Natural killer cell (primary cell): ENCODE data around the gene RTL1. TPM values are rescaled to one million over a fixed set of nuclear protein-coding genes. Genes with fewer than 3 reads are reported as not detected.

ENCODE experiments used
- ATAC-seq, 3 donors: fragments of 150-1000 bp in 2 of 3; fragments of 200-7000 bp in 1 of 3; cut with Tn5 transposase; 1 replicate in 1 of 3; 2 replicates in 2 of 3; pipeline ENCODE4 v1.10.0; 2021; ENCODE audit warnings: mild to moderate bottlenecking in 2 of 3, moderate library complexity in 2 of 3
- DNase-seq, 2 donors: peaks; one replicate each; pipeline versions ENCODE4 v3.0.0 to v3.0.0-alpha.2; 2013 to 2021; ENCODE audit warnings: mixed read lengths in 1 of 2
- H3K27ac ChIP-seq: one replicate; pipeline ENCODE4 v1.5.1; 2013; ENCODE audit warnings: mild to moderate bottlenecking, low read length
- H3K27me3 ChIP-seq: one replicate; pipeline ENCODE4 v1.6.1; 2013; ENCODE audit warnings: low read length; ENCODE audit not compliant: control insufficient read depth, insufficient read depth
- H3K36me3 ChIP-seq: one replicate; pipeline ENCODE4 v1.6.1; 2013; ENCODE audit warnings: low read length; ENCODE audit not compliant: control insufficient read depth, insufficient read depth
- H3K4me1 ChIP-seq: one replicate; pipeline ENCODE4 v1.6.1; 2013; ENCODE audit warnings: low read length; ENCODE audit not compliant: control insufficient read depth, insufficient read depth
- H3K4me3 ChIP-seq: one replicate; pipeline ENCODE4 v1.5.1; 2013; ENCODE audit warnings: low read length
- H3K9me3 ChIP-seq: one replicate; pipeline ENCODE4 v1.6.1; 2013; ENCODE audit warnings: low read length; ENCODE audit not compliant: control insufficient read depth, insufficient read depth
- H3K27ac Mint-ChIP-seq, 2 donors: one replicate each; pipeline ENCODE4 v1.8.0; 2022; ENCODE audit warnings: mild to moderate bottlenecking in 2 of 2, mixed read lengths in 2 of 2, moderate library complexity in 1 of 2
- H3K27me3 Mint-ChIP-seq, 2 donors: one replicate each; pipeline ENCODE4 v1.8.0; 2022; ENCODE audit warnings: low read depth in 2 of 2, mixed read lengths in 2 of 2
- H3K36me3 Mint-ChIP-seq: one replicate; pipeline ENCODE4 v1.8.0; 2022; ENCODE audit warnings: mixed read lengths
- H3K4me1 Mint-ChIP-seq, 2 donors: one replicate each; pipeline ENCODE4 v1.8.0; 2022; ENCODE audit warnings: mixed read lengths in 2 of 2
- H3K4me3 Mint-ChIP-seq: one replicate; pipeline ENCODE4 v1.8.0; 2022; ENCODE audit warnings: mild to moderate bottlenecking, moderate library complexity, mixed read lengths
- H3K9me3 Mint-ChIP-seq, 2 donors: one replicate each; pipeline ENCODE4 v1.8.0; 2022; ENCODE audit warnings: mixed read lengths in 2 of 2
- WGBS: methylation state at CpG from one replicate; pipeline ENCODE4 v1.1.7; 2013; ENCODE audit warnings: missing lambda C conversion rate; ENCODE audit not compliant: insufficient coverage; 5-methylcytosine and 5-hydroxymethylcytosine counted together
- intact Hi-C: fragments of 100-400 bp; cut with micrococcal nuclease; formaldehyde crosslinking; loops from one replicate; pipeline ENCODE4 v1.14.2; 2022
- total RNA-seq, 4 donors: library from RNA; stranded (reverse); fragments of 120-200 nt in 1 of 4; gene quantifications; one replicate each; pipeline versions ENCODE4 v1.2.3 to v1.2.4, GENCODE V29; 2013 to 2022
- TF ChIP-seq, protein P1 (sequence below): fragments of 200-600 bp; IDR thresholded peaks from one replicate; pipeline ENCODE4 v1.8.0; 2022; ENCODE audit warnings: antibody characterized with exemption

The RTL1 gene
- total RNA-seq, 3 donors from 2014 or later (not counting 1 experiment from before 2014, with no cell fraction given), result not detected

DNA sequence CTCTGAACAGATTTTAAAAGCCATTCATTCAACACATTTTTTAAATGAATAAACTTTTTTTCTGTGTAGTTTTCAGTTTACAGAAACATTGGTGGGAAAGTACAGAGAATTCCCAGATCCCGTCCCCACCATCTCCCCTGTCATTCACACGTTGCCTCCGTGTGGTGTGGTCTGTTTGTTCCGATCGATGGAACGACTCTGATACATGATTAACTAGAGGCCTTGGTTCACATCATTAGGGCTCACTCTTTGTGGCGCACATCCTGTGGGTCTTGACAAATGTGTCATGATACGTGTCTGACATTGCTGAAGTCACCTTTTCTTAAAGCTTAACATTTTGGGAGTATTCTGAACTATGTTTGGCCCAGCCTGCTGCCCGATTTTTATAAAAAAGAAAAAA is 59.1 kb downstream of the RTL1 start:
- Histone ChIP-seq H3K9me3 (no peaks in the 10 kb centered on the region), H3K27me3 (no peaks in the 10 kb centered on the region), H3K4me3 (no peak overlapping the region), H3K4me1 (no peaks in the 10 kb centered on the region), H3K36me3 (no peaks in the 10 kb centered on the region), H3K27ac (no peak overlapping the region)
- no peak overlapping the region for H3K4me3 Mint-ChIP-seq
- 86% methylated on average over 9 of the region's 9 CpGs for WGBS
- no peak for DNase-seq
- TF ChIP-seq, protein P1, sequence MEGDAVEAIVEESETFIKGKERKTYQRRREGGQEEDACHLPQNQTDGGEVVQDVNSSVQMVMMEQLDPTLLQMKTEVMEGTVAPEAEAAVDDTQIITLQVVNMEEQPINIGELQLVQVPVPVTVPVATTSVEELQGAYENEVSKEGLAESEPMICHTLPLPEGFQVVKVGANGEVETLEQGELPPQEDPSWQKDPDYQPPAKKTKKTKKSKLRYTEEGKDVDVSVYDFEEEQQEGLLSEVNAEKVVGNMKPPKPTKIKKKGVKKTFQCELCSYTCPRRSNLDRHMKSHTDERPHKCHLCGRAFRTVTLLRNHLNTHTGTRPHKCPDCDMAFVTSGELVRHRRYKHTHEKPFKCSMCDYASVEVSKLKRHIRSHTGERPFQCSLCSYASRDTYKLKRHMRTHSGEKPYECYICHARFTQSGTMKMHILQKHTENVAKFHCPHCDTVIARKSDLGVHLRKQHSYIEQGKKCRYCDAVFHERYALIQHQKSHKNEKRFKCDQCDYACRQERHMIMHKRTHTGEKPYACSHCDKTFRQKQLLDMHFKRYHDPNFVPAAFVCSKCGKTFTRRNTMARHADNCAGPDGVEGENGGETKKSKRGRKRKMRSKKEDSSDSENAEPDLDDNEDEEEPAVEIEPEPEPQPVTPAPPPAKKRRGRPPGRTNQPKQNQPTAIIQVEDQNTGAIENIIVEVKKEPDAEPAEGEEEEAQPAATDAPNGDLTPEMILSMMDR, result no peak
- intact Hi-C loops, result no loop called here
- H3K36me3 Mint-ChIP-seq, result no peaks in the 10 kb centered on the region
- H3K9me3 Mint-ChIP-seq, result no peaks in the 10 kb centered on the region
- ATAC-seq, result no peak
- no peak overlapping the region for H3K27ac Mint-ChIP-seq
- H3K4me1 Mint-ChIP-seq, result no peaks in the 10 kb centered on the region
- no peaks in the 10 kb centered on the region for H3K27me3 Mint-ChIP-seq

DNA sequence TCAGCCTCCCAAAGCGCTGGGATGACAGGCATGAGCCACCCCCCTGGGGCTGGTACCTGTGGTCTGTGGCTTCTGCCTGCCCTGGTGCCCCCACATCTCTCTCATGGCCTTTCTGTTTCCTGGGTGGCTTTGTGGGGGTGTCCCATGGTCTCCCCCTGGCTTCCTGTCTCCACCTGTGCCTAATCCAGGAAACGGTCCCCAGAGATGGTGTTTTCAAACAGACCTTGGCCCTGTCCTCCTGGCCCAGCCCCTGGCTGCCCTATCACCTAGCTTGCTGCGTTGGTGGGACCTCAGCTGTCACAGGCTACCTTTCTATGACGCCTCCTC is 59.5 kb downstream of the RTL1 start:
- TF ChIP-seq, protein P1, result no peak
- Histone ChIP-seq H3K36me3 (no peaks in the 10 kb centered on the region), H3K27me3 (no peaks in the 10 kb centered on the region), H3K9me3 (no peaks in the 10 kb centered on the region), H3K27ac (no peak overlapping the region), H3K4me3 (no peak overlapping the region), H3K4me1 (no peaks in the 10 kb centered on the region)
- DNase-seq (no peak), ATAC-seq (no peak)
- 38% methylated on average over 4 of the region's 4 CpGs for WGBS
- intact Hi-C loops, result no loop called here
- no peak overlapping the region for H3K4me3 Mint-ChIP-seq
- H3K27me3 Mint-ChIP-seq, result no peaks in the 10 kb centered on the region
- no peaks in the 10 kb centered on the region for H3K9me3 Mint-ChIP-seq
- H3K36me3 Mint-ChIP-seq, result no peaks in the 10 kb centered on the region
- H3K4me1 Mint-ChIP-seq, result no peaks in the 10 kb centered on the region
- no peak overlapping the region for H3K27ac Mint-ChIP-seq

DNA sequence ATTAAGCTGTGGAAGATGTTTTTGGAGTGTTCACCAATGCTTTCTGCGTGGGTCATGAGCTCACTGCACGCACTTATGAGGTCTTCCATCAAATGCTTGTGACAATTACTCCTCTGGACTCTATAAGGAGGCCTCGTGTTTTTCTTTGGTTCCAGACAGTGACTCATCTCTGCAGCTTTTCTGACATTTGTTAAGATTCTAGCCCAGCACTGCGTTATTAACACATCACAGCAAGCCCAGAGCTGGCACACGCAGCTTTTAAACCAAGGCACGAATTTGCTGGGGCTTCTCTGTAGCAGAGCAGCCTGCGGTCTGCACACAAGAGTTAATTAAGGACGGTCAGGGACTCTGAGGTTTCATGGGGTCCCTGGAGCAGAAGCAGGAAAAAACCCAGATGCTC is 60.7 kb downstream of the RTL1 start:
- no peaks in the 10 kb centered on the region for H3K27me3 Mint-ChIP-seq

More for the DNA sequence above, 60.7 kb downstream of the RTL1 start:
- no peak for DNase-seq
- Histone ChIP-seq H3K9me3 (no peaks in the 10 kb centered on the region), H3K4me1 (no peaks in the 10 kb centered on the region), H3K4me3 (no peak overlapping the region), H3K36me3 (no peaks in the 10 kb centered on the region), H3K27ac (no peak overlapping the region), H3K27me3 (no peaks in the 10 kb centered on the region)
- ATAC-seq, result no peak
- no peak overlapping the region for H3K4me3 Mint-ChIP-seq
- H3K27ac Mint-ChIP-seq, result no peak overlapping the region
- no peaks in the 10 kb centered on the region for H3K9me3 Mint-ChIP-seq
- 81% methylated on average over 8 of the region's 8 CpGs for WGBS
- intact Hi-C loops, result no loop called here
- TF ChIP-seq, protein P1, result no peak
- H3K36me3 Mint-ChIP-seq, result no peaks in the 10 kb centered on the region
- no peaks in the 10 kb centered on the region for H3K4me1 Mint-ChIP-seq
